Measurements from ENCODE around the gene PPP2R5C.

Gene PPP2R5C

GRCh38 chr14:101859958-101860357 is 98.4 kb downstream of the PPP2R5C start:
- Histone ChIP-seq H3K9me3 (ENCODE audit: control insufficient read depth, low read length) (no peaks in the 10 kb centered on the region), H3K27me3 (replicated peaks; ENCODE audit: control insufficient read depth, insufficient read depth, low read length) (no peaks in the 10 kb centered on the region), H3K36me3 (ENCODE audit: control insufficient read depth, insufficient read depth, low read length, severe bottlenecking) (peaks cover 20% of the 10 kb centered on the region), H3K4me1 (ENCODE audit: control insufficient read depth, insufficient read depth, low read length) (peaks cover 28% of the 10 kb centered on the region), H3K4me3 (ENCODE audit: low read length) (no peak overlapping the region), H3K9ac (ENCODE audit: low read length) (no peak overlapping the region)
- DNase-seq (ENCODE audit: low read depth): no peak

- peaks cover 28% of the 10 kb centered on the region for H3K4me1 ChIP-seq (ENCODE audit: control insufficient read depth, insufficient read depth, low read length)
- H3K4me3 ChIP-seq (ENCODE audit: low read length): peak overlapping the region; percentile 14
- H3K9me3 ChIP-seq (ENCODE audit: control insufficient read depth, low read length): no peaks in the 10 kb centered on the region
- H3K36me3 ChIP-seq (ENCODE audit: control insufficient read depth, insufficient read depth, low read length, severe bottlenecking): peaks cover 20% of the 10 kb centered on the region
- DNase-seq (ENCODE audit: low read depth): no peak
- no peaks in the 10 kb centered on the region for H3K27me3 ChIP-seq (replicated peaks; ENCODE audit: control insufficient read depth, insufficient read depth, low read length)
- peak overlapping the region; percentile 46 for H3K9ac ChIP-seq (ENCODE audit: low read length)
Observed at GRCh38 chr14:101861464-101861863, 100.0 kb downstream of the PPP2R5C start.

- Histone ChIP-seq H3K4me3 (ENCODE audit: low read length) (peak overlapping the region; percentile 8), H3K9me3 (ENCODE audit: control insufficient read depth, low read length) (no peaks in the 10 kb centered on the region), H3K27me3 (replicated peaks; ENCODE audit: control insufficient read depth, insufficient read depth, low read length) (no peaks in the 10 kb centered on the region), H3K4me1 (ENCODE audit: control insufficient read depth, insufficient read depth, low read length) (peaks cover 28% of the 10 kb centered on the region), H3K9ac (ENCODE audit: low read length) (no peak overlapping the region), H3K36me3 (ENCODE audit: control insufficient read depth, insufficient read depth, low read length, severe bottlenecking) (peaks cover 15% of the 10 kb centered on the region)
- DNase-seq (ENCODE audit: low read depth): no peak
Observed at GRCh38 chr14:101862177-101862576, 100.7 kb downstream of the PPP2R5C start.

GRCh38 chr14:101862711-101863110 is 101.2 kb downstream of the PPP2R5C start:
- Histone ChIP-seq H3K36me3 (ENCODE audit: control insufficient read depth, insufficient read depth, low read length, severe bottlenecking) (peaks cover 10% of the 10 kb centered on the region), H3K4me3 (ENCODE audit: low read length) (no peak overlapping the region), H3K27me3 (replicated peaks; ENCODE audit: control insufficient read depth, insufficient read depth, low read length) (no peaks in the 10 kb centered on the region), H3K4me1 (ENCODE audit: control insufficient read depth, insufficient read depth, low read length) (peaks cover 23% of the 10 kb centered on the region), H3K9ac (ENCODE audit: low read length) (no peak overlapping the region), H3K9me3 (ENCODE audit: control insufficient read depth, low read length) (no peaks in the 10 kb centered on the region)
- DNase-seq (ENCODE audit: low read depth): no peak

GRCh38 chr14:101865288-101865687 is 103.8 kb downstream of the PPP2R5C start:
- Histone ChIP-seq H3K4me1 (ENCODE audit: control insufficient read depth, insufficient read depth, low read length) (peaks cover 20% of the 10 kb centered on the region), H3K27me3 (replicated peaks; ENCODE audit: control insufficient read depth, insufficient read depth, low read length) (no peaks in the 10 kb centered on the region), H3K9ac (ENCODE audit: low read length) (no peak overlapping the region), H3K36me3 (ENCODE audit: control insufficient read depth, insufficient read depth, low read length, severe bottlenecking) (peaks cover 3% of the 10 kb centered on the region), H3K4me3 (ENCODE audit: low read length) (no peak overlapping the region), H3K9me3 (ENCODE audit: control insufficient read depth, low read length) (no peaks in the 10 kb centered on the region)
- no peak for DNase-seq (ENCODE audit: low read depth)

- DNase-seq (ENCODE audit: low read depth): no peak
- peaks cover 3% of the 10 kb centered on the region for H3K36me3 ChIP-seq (ENCODE audit: control insufficient read depth, insufficient read depth, low read length, severe bottlenecking)
- no peaks in the 10 kb centered on the region for H3K9me3 ChIP-seq (ENCODE audit: control insufficient read depth, low read length)
- H3K4me1 ChIP-seq (ENCODE audit: control insufficient read depth, insufficient read depth, low read length): no peaks in the 10 kb centered on the region
- H3K4me3 ChIP-seq (ENCODE audit: low read length): no peak overlapping the region
- no peaks in the 10 kb centered on the region for H3K27me3 ChIP-seq (replicated peaks; ENCODE audit: control insufficient read depth, insufficient read depth, low read length)
- no peak overlapping the region for H3K9ac ChIP-seq (ENCODE audit: low read length)
Observed at GRCh38 chr14:101867854-101868253, 106.3 kb downstream of the PPP2R5C start.

- H3K4me1 ChIP-seq (ENCODE audit: control insufficient read depth, insufficient read depth, low read length): no peaks in the 10 kb centered on the region
- no peak overlapping the region for H3K4me3 ChIP-seq (ENCODE audit: low read length)
- no peak overlapping the region for H3K9ac ChIP-seq (ENCODE audit: low read length)
- DNase-seq (ENCODE audit: low read depth): no peak
- no peaks in the 10 kb centered on the region for H3K9me3 ChIP-seq (ENCODE audit: control insufficient read depth, low read length)
- H3K36me3 ChIP-seq (ENCODE audit: control insufficient read depth, insufficient read depth, low read length, severe bottlenecking): peaks cover 3% of the 10 kb centered on the region
- no peaks in the 10 kb centered on the region for H3K27me3 ChIP-seq (replicated peaks; ENCODE audit: control insufficient read depth, insufficient read depth, low read length)
Observed at GRCh38 chr14:101869217-101869616, 107.7 kb downstream of the PPP2R5C start.

- no peak for DNase-seq (ENCODE audit: low read depth)
- Histone ChIP-seq H3K9me3 (ENCODE audit: control insufficient read depth, low read length) (no peaks in the 10 kb centered on the region), H3K9ac (ENCODE audit: low read length) (no peak overlapping the region), H3K4me1 (ENCODE audit: control insufficient read depth, insufficient read depth, low read length) (no peaks in the 10 kb centered on the region), H3K4me3 (ENCODE audit: low read length) (no peak overlapping the region), H3K27me3 (replicated peaks; ENCODE audit: control insufficient read depth, insufficient read depth, low read length) (no peaks in the 10 kb centered on the region), H3K36me3 (ENCODE audit: control insufficient read depth, insufficient read depth, low read length, severe bottlenecking) (peaks cover 3% of the 10 kb centered on the region)
Observed at GRCh38 chr14:101870273-101870939, 108.9 kb downstream of the PPP2R5C start.

GRCh38 chr14:101872346-101872745 is 110.8 kb downstream of the PPP2R5C start:
- Histone ChIP-seq H3K36me3 (ENCODE audit: control insufficient read depth, insufficient read depth, low read length, severe bottlenecking) (peaks cover 3% of the 10 kb centered on the region), H3K4me1 (ENCODE audit: control insufficient read depth, insufficient read depth, low read length) (no peaks in the 10 kb centered on the region), H3K4me3 (ENCODE audit: low read length) (no peak overlapping the region), H3K9me3 (ENCODE audit: control insufficient read depth, low read length) (no peaks in the 10 kb centered on the region), H3K27me3 (replicated peaks; ENCODE audit: control insufficient read depth, insufficient read depth, low read length) (no peaks in the 10 kb centered on the region), H3K9ac (ENCODE audit: low read length) (no peak overlapping the region)
- DNase-seq (ENCODE audit: low read depth): no peak

GRCh38 chr14:101873076-101873825 is 111.7 kb downstream of the PPP2R5C start:
- no peak overlapping the region for H3K9ac ChIP-seq (ENCODE audit: low read length)
- H3K9me3 ChIP-seq (ENCODE audit: control insufficient read depth, low read length): no peaks in the 10 kb centered on the region
- peaks cover 3% of the 10 kb centered on the region for H3K36me3 ChIP-seq (ENCODE audit: control insufficient read depth, insufficient read depth, low read length, severe bottlenecking)
- H3K4me3 ChIP-seq (ENCODE audit: low read length): no peak overlapping the region
- H3K27me3 ChIP-seq (replicated peaks; ENCODE audit: control insufficient read depth, insufficient read depth, low read length): no peaks in the 10 kb centered on the region
- no peak for DNase-seq (ENCODE audit: low read depth)
- no peaks in the 10 kb centered on the region for H3K4me1 ChIP-seq (ENCODE audit: control insufficient read depth, insufficient read depth, low read length)

- no peaks in the 10 kb centered on the region for H3K9me3 ChIP-seq (ENCODE audit: control insufficient read depth, low read length)
- DNase-seq (ENCODE audit: low read depth): no peak
- H3K27me3 ChIP-seq (replicated peaks; ENCODE audit: control insufficient read depth, insufficient read depth, low read length): no peaks in the 10 kb centered on the region
Observed at GRCh38 chr14:101873991-101874390, 112.5 kb downstream of the PPP2R5C start.

More at GRCh38 chr14:101873991-101874390, 112.5 kb downstream of the PPP2R5C start:
- peaks cover 2% of the 10 kb centered on the region for H3K36me3 ChIP-seq (ENCODE audit: control insufficient read depth, insufficient read depth, low read length, severe bottlenecking)
- no peak overlapping the region for H3K9ac ChIP-seq (ENCODE audit: low read length)
- H3K4me1 ChIP-seq (ENCODE audit: control insufficient read depth, insufficient read depth, low read length): no peaks in the 10 kb centered on the region
- no peak overlapping the region for H3K4me3 ChIP-seq (ENCODE audit: low read length)

Data from adipocyte (in vitro differentiated cells).